GM12878 (cell line): ENCODE results near the gene NUAK1. TPM values are rescaled to one million over a fixed set of nuclear protein-coding genes. Genes with fewer than 3 reads are reported as not detected.

ENCODE experiments used
- ATAC-seq: fragments of 200-7000 bp; cut with Tn5 transposase; 3 replicates; pipeline ENCODE4 v1.9.1; 2020; ENCODE audit warnings: mild to moderate bottlenecking, moderate library complexity
- BruUV-seq: library from RNA; stranded (reverse); fragments of 400-500 nt; replicated peaks from 2 replicates; lab custom pipeline; 2021; lab: Mats Ljungman, UMichigan
- CTCF ChIA-PET: fragments of 300-600 bp; sonication (Branson Sonifier 250); formaldehyde crosslinking; extraction: SDS; loops from one replicate; lab custom pipeline; 2021; ENCODE audit warnings: inconsistent platforms; lab: Yijun Ruan, JAX
- POLR2A ChIA-PET: fragments of 350-600 bp; formaldehyde crosslinking; extraction: SDS; loops from one replicate; lab custom pipeline; 2021; ENCODE audit warnings: inconsistent platforms; lab: Charles Lee
- RAD21 ChIA-PET: fragments of 300-600 bp; sonication (Branson Sonifier 250); formaldehyde crosslinking; loops from one replicate; lab custom pipeline; 2023; ENCODE audit warnings: antibody characterized with exemption; ENCODE audit not compliant: unreplicated experiment; lab: Charles Lee
- SMC1A ChIA-PET: fragments of 300-600 bp; sonication (Branson Sonifier 250); formaldehyde crosslinking; loops from one replicate; lab custom pipeline; 2023; ENCODE audit not compliant: unreplicated experiment, uncharacterized antibody; lab: Charles Lee
- DNase-seq: peaks from one replicate; pipeline ENCODE4 v3.0.0-alpha.2; 2011; ENCODE audit warnings: low read depth, low spot score
- FAIRE-seq: peaks from 3 replicates; lab custom pipeline; 2011; peaks lifted over from hg19 to GRCh38; lab: Jason Lieb, UNC
- H2AFZ ChIP-seq: 2 replicates; pipeline ENCODE4 v1.6.0; 2011; ENCODE audit warnings: low read depth, low read length, control low read depth; ENCODE audit not compliant: control insufficient read depth
- H3K27ac ChIP-seq: 2 replicates; pipeline ENCODE4 v1.5.1; 2011; ENCODE audit warnings: control low read depth; ENCODE audit not compliant: control insufficient read depth, insufficient read depth
- H3K27me3 ChIP-seq, 2 experiments: replicated peaks in 1 of 2; 2 replicates each; pipeline versions ENCODE4 v1.6.0 to v1.6.1; 2011; ENCODE audit warnings: low read length in 1 of 2; ENCODE audit not compliant: control insufficient read depth in 2 of 2, insufficient read depth in 2 of 2
- H3K36me3 ChIP-seq, 2 experiments: 2 replicates each; pipeline ENCODE4 v1.5.1; 2011; ENCODE audit warnings: low read length in 1 of 2; ENCODE audit not compliant: control insufficient read depth in 2 of 2, insufficient read depth in 2 of 2
- H3K4me1 ChIP-seq: 2 replicates; pipeline ENCODE4 v1.6.1; 2011; ENCODE audit warnings: mild to moderate bottlenecking, low read length, moderate library complexity, mixed read lengths; ENCODE audit not compliant: control insufficient read depth, insufficient read depth
- H3K4me2 ChIP-seq: 2 replicates; pipeline ENCODE4 v1.6.0; 2011; ENCODE audit warnings: control low read depth; ENCODE audit not compliant: control insufficient read depth, insufficient read depth
- H3K4me3 ChIP-seq: fragments of 200-600 bp; sonication (generic); 2 replicates; pipeline ENCODE4 v1.5.1; 2016
- H3K79me2 ChIP-seq: 2 replicates; pipeline ENCODE4 v1.6.0; 2011; ENCODE audit warnings: low read length; ENCODE audit not compliant: control insufficient read depth, insufficient read depth
- H3K9ac ChIP-seq: 2 replicates; pipeline ENCODE4 v1.8.0; 2011; ENCODE audit warnings: low read length, control low read depth, mixed read lengths; ENCODE audit not compliant: control insufficient read depth, insufficient read depth
- H3K9me3 ChIP-seq: replicated peaks from 3 replicates; pipeline ENCODE4 v1.5.1; 2011; ENCODE audit warnings: mild to moderate bottlenecking, low read length; ENCODE audit not compliant: control insufficient read depth, insufficient read depth
- H4K20me1 ChIP-seq: 2 replicates; pipeline ENCODE4 v1.6.0; 2011; ENCODE audit not compliant: control insufficient read depth, insufficient read depth
- BHLHE40 ChIP-seq, 2 experiments: fragments of 450-650 bp in 1 of 2; IDR thresholded peaks; 2 replicates each; pipeline ENCODE4 v1.6.1; 2011 to 2017; ENCODE audit warnings: low read depth in 2 of 2, borderline replicate concordance in 1 of 2, improper control_type of control experiment in 1 of 2, low read length in 1 of 2, mild to moderate bottlenecking in 1 of 2
- BRCA1 ChIP-seq: IDR thresholded peaks from 2 replicates; pipeline ENCODE4 v1.6.1; 2011; ENCODE audit warnings: low read depth, low read length, improper control_type of control experiment
- E4F1 ChIP-seq: fragments of 450-650 bp; IDR thresholded peaks from 2 replicates; pipeline ENCODE4 v1.6.1; 2018; ENCODE audit warnings: borderline replicate concordance, mild to moderate bottlenecking; ENCODE audit not compliant: partially characterized antibody
- ELK1 ChIP-seq: IDR thresholded peaks from 2 replicates; pipeline ENCODE4 v1.6.1; 2012; ENCODE audit warnings: low read depth, low read length, improper control_type of control experiment
- ESRRA ChIP-seq: IDR thresholded peaks from 2 replicates; pipeline ENCODE4 v1.6.1; 2012; ENCODE audit warnings: mild to moderate bottlenecking, low read length, improper control_type of control experiment
- JUND ChIP-seq: IDR thresholded peaks from 2 replicates; pipeline ENCODE4 v1.6.1; 2012; ENCODE audit warnings: low read depth, mild to moderate bottlenecking, low read length, improper control_type of control experiment, moderate library complexity
- NR2C1 ChIP-seq: fragments of 450-650 bp; IDR thresholded peaks from 2 replicates; pipeline ENCODE4 v1.6.1; 2017; ENCODE audit warnings: antibody characterized with exemption, mild to moderate bottlenecking, moderate library complexity
- NRF1 ChIP-seq: conservative IDR thresholded peaks from 2 replicates; pipeline ENCODE4 v1.6.1; 2011; ENCODE audit warnings: mild to moderate bottlenecking, low read depth, low read length, improper control_type of control experiment
- WRNIP1 ChIP-seq: IDR thresholded peaks from 2 replicates; pipeline ENCODE4 v1.6.1; 2011; ENCODE audit warnings: low read depth, low read length, improper control_type of control experiment, borderline replicate concordance
- ZBTB40 ChIP-seq: fragments of 450-650 bp; IDR thresholded peaks from 2 replicates; pipeline ENCODE4 v1.6.1; 2016; ENCODE audit warnings: mild to moderate bottlenecking, moderate library complexity, borderline replicate concordance
- ZNF274 ChIP-seq: IDR thresholded peaks from one replicate; pipeline ENCODE4 v1.8.0; 2011; ENCODE audit not compliant: insufficient read length, insufficient read depth
- ZNF622 ChIP-seq: fragments of 450-650 bp; IDR thresholded peaks from 2 replicates; pipeline ENCODE4 v1.6.1; 2017; ENCODE audit warnings: mild to moderate bottlenecking, inconsistent platforms
- ZSCAN29 ChIP-seq: fragments of 450-650 bp; IDR thresholded peaks from 2 replicates; pipeline ENCODE4 v1.6.1; 2017; ENCODE audit warnings: mild to moderate bottlenecking, moderate library complexity
- ZZZ3 ChIP-seq: IDR thresholded peaks from 2 replicates; pipeline ENCODE4 v1.6.1; 2011; ENCODE audit warnings: low read depth; ENCODE audit not compliant: control insufficient read depth, insufficient read length
- WGBS: methylation state at CpG from one replicate; pipeline ENCODE4 v1.1.6; 2016; ENCODE audit warnings: low lambda C conversion rate; ENCODE audit not compliant: insufficient replicate concordance, insufficient coverage; ENCODE audit errors: missing lambda C conversion rate; 5-methylcytosine and 5-hydroxymethylcytosine counted together
- in situ Hi-C: fragments of 300-500 bp; cut with MboI; formaldehyde crosslinking; loops from 9 replicates; pipeline ENCODE4 v1.14.3; 2018; ENCODE audit warnings: mixed read lengths
- intact Hi-C: fragments of 100-400 bp; cut with micrococcal nuclease; formaldehyde crosslinking; loops from one replicate; pipeline ENCODE4 v1.14.2; 2022; ENCODE audit not compliant: unreplicated experiment
- polyA plus RNA-seq, 11 experiments: library from polyadenylated mRNA; depleted of rRNA in 4 of 11; unstranded in 6 of 11; stranded (reverse) in 5 of 11; fragments of >200 nt; fragmentation: Nextera tagmentation in 4 of 11; fragmentation: Illumina TruSeq in 1 of 11; extraction: Ambion mirVana in 4 of 11; extraction: Trizol in 1 of 11; gene quantifications; 1 replicate in 1 of 11; 2 replicates in 10 of 11; pipeline versions ENCODE4 v1.2.1 to v1.2.3, GENCODE V29; 2011 to 2016; ENCODE audit warnings: inconsistent platforms in 2 of 11, missing spikeins in 2 of 11, low read depth in 1 of 11
- total RNA-seq, 4 experiments: library from RNA; depleted of rRNA in 3 of 4; stranded (reverse); fragments of >200 nt in 3 of 4; fragmentation: Illumina TruSeq in 1 of 4; extraction: Trizol in 1 of 4; gene quantifications; 2 replicates each; pipeline versions ENCODE4 v1.2.1 to v1.2.3, GENCODE V29; 2013 to 2021

NUAK1 gene
- total and polyA plus RNA-seq, 10 of the 15 experiments (the other 5 are each of a cell fraction or from before 2014, with no cell fraction given) = 0.03 to 0.42 (median 0.08) TPM; not detected in 2

GRCh38 chr12:106035421-106035820 is 103.3 kb downstream of the NUAK1 start:
- Histone ChIP-seq H3K27ac (no peak overlapping the region), H3K9ac (no peak overlapping the region), H3K4me3 (no peak overlapping the region), H3K79me2 (no peaks in the 10 kb centered on the region)
- DNase-seq = no peak
- TF ChIP-seq ELK1 (no peak), ZBTB40 (no peak), BHLHE40 (IDR thresholded peaks at IDR 0.05; ENCODE audit: borderline replicate concordance in 1 of 2, low read depth in 2 of 2, low read length in 1 of 2) (no peak), ZNF622 (no peak), ZSCAN29 (no peak), E4F1 (no peak), ESRRA (no peak), ZNF274 (no peak), NRF1 (no peak), JUND (no peak), BRCA1 (no peak), WRNIP1 (no peak), NR2C1 (no peak), ZZZ3 (no peak)
- TF ChIP-seq, all 136 proteins: peak for 0
- intact Hi-C loops (no loop called here), in situ Hi-C loops (no loop called here)
- ATAC-seq (no peak), FAIRE-seq (no peak)
- CTCF ChIA-PET = no interaction called here
- H3K4me2 ChIP-seq = no peak overlapping the region
- RAD21 ChIA-PET = no interaction called here
- POLR2A ChIA-PET = no interaction called here
- SMC1A ChIA-PET = no interaction called here
- 29% methylated on average over 5 of the region's 5 CpGs for WGBS
- BruUV-seq = no TSS peak
- H3K27me3 ChIP-seq = no peaks in the 10 kb centered on the region; a peak in 1 of 4 replicates
- no peaks in the 10 kb centered on the region for H3K9me3 ChIP-seq
- H2AFZ ChIP-seq = no peak overlapping the region
- H3K36me3 ChIP-seq = no peaks in the 10 kb centered on the region
- H4K20me1 ChIP-seq = no peaks in the 10 kb centered on the region
- no peaks in the 10 kb centered on the region for H3K4me1 ChIP-seq
